Measurements from ENCODE around the gene MAP7. TPM values are rescaled to one million over a fixed set of nuclear protein-coding genes. Genes with fewer than 3 reads are reported as not detected.

The MAP7 gene
- total and polyA plus RNA-seq, 2 of the 13 experiments (the other 11 are each of a cell fraction or from before 2014, with no cell fraction given): 0.04 TPM; not detected in 1

DNA sequence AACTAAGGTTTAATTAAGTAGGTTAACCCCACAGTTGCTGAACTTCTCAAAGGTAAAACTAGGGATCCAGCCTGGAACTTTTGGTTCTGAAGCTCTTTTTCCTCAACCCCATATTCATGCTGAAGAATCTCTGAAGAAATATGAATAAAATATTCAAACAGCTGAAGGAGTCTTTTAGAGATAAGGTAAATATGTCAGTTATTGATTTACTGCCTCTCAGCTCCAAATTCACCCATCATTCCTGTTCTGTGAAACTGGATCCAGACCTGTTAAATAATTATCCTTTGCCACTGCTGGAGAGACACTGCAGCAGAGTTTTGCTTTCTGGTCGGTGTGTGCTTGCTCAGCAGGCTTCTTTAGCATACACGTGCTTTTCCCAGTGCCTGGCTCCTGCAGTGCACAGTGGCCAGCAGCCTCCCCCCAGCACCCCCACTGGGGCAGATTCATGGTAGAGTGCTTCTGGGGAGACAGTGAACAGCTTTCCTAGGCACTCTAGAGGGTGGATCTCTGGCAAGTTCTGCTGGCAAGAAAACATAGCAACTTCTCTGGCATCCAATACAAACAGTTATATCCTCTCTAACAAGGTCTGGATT, 198.6 kb downstream of the MAP7 start:
- Histone ChIP-seq H3K27ac (ENCODE audit: extremely low read length, insufficient read depth, low read length) (no peak overlapping the region), H4K20me1 (ENCODE audit: insufficient read depth, low read length) (no peaks in the 10 kb centered on the region), H3K27me3 (ENCODE audit: control insufficient read depth in 1 of 2, insufficient read depth in 2 of 2, low read length in 2 of 2) (no peaks in the 10 kb centered on the region; a peak in 1 of 5 replicates), H3K36me3 (replicated peaks in 1 of 2; ENCODE audit: control insufficient read depth in 1 of 2, insufficient read depth in 2 of 2, low read length in 2 of 2) (no peaks in the 10 kb centered on the region), H3K79me2 (ENCODE audit: insufficient read depth, low read length) (no peaks in the 10 kb centered on the region), H3K9me3 (ENCODE audit: low read length) (no peaks in the 10 kb centered on the region), H3K4me1 (ENCODE audit: insufficient read depth, low read length) (no peaks in the 10 kb centered on the region), H3K4me3 (replicated peaks in 1 of 3; ENCODE audit: insufficient read depth in 1 of 3, low read depth in 2 of 3, low read length in 3 of 3) (no peak overlapping the region), H2AFZ (ENCODE audit: low read length) (no peak overlapping the region), H3K4me2 (ENCODE audit: low read depth, low read length) (no peak overlapping the region), H3K9ac (ENCODE audit: insufficient read depth, low read depth, low read length) (no peak overlapping the region)
- in situ Hi-C loops (cut with HindIII; ENCODE audit: extremely low pct_ligation_motif_present, low pct_unique_long_range_greater_than_20kb) (no loop called here), intact Hi-C loops (cut with micrococcal nuclease; ENCODE audit: unreplicated experiment) (no loop called here)
- DNase-seq (ENCODE audit: low spot score): no peak
- no peak for TF ChIP-seq HNF4A (CRISPR knock-in tag; IDR thresholded peaks at IDR 0.05)
- TF ChIP-seq, protein P1, sequence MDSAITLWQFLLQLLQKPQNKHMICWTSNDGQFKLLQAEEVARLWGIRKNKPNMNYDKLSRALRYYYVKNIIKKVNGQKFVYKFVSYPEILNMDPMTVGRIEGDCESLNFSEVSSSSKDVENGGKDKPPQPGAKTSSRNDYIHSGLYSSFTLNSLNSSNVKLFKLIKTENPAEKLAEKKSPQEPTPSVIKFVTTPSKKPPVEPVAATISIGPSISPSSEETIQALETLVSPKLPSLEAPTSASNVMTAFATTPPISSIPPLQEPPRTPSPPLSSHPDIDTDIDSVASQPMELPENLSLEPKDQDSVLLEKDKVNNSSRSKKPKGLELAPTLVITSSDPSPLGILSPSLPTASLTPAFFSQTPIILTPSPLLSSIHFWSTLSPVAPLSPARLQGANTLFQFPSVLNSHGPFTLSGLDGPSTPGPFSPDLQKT (CRISPR knock-in tag; IDR thresholded peaks at IDR 0.05; ENCODE audit: borderline replicate concordance): no peak
- TF ChIP-seq, protein P2, sequence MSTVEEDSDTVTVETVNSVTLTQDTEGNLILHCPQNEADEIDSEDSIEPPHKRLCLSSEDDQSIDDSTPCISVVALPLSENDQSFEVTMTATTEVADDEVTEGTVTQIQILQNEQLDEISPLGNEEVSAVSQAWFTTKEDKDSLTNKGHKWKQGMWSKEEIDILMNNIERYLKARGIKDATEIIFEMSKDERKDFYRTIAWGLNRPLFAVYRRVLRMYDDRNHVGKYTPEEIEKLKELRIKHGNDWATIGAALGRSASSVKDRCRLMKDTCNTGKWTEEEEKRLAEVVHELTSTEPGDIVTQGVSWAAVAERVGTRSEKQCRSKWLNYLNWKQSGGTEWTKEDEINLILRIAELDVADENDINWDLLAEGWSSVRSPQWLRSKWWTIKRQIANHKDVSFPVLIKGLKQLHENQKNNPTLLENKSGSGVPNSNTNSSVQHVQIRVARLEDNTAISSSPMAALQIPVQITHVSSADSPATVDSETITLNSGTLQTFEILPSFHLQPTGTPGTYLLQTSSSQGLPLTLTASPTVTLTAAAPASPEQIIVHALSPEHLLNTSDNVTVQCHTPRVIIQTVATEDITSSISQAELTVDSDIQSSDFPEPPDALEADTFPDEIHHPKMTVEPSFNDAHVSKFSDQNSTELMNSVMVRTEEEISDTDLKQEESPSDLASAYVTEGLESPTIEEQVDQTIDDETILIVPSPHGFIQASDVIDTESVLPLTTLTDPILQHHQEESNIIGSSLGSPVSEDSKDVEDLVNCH (CRISPR knock-in tag; IDR thresholded peaks at IDR 0.05): no peak
- no peak for TF ChIP-seq IRX3 (CRISPR knock-in tag; IDR thresholded peaks at IDR 0.05; ENCODE audit: borderline replicate concordance, low read depth)
- TF ChIP-seq ZNF510 (CRISPR knock-in tag; IDR thresholded peaks at IDR 0.05; ENCODE audit: low read depth): no peak
- no peak for TF ChIP-seq ZFY (CRISPR knock-in tag; IDR thresholded peaks at IDR 0.05)
- TF ChIP-seq SIN3A (IDR thresholded peaks at IDR 0.05; ENCODE audit: borderline replicate concordance, low read depth, low read length): no peak
- TF ChIP-seq ZNF652 (CRISPR knock-in tag; IDR thresholded peaks at IDR 0.05; ENCODE audit: borderline replicate concordance, low read depth): no peak
- no peak for TF ChIP-seq HOXA3 (CRISPR knock-in tag; IDR thresholded peaks at IDR 0.05)
- WGBS (ENCODE audit: low lambda C conversion rate): 0% methylated on average over 2 of the region's 2 CpGs
- ATAC-seq: no peak
- ChIA-PET POLR2A (no interaction called here), CTCF (ENCODE audit: low intra/inter-chr PET ratio, low total read pairs) (no interaction called here)
- FAIRE-seq: no peak
- no TSS peak for BruUV-seq (replicated peaks)

Data from HepG2 (cell line).